Keratinocyte (primary cell): Measurements from ENCODE around the gene SH3PXD2B. TPM values are rescaled to one million over a fixed set of nuclear protein-coding genes. Genes with fewer than 3 reads are reported as not detected.

Source experiments
- DNase-seq: peaks from one replicate; pipeline ENCODE4 v3.0.0-alpha.2; 2011; ENCODE audit warnings: low read depth, missing footprints, low spot score
- FAIRE-seq: peaks from 2 replicates; lab custom pipeline; 2011; peaks lifted over from hg19 to GRCh38; lab: Jason Lieb, UNC
- H2AFZ ChIP-seq: 2 replicates; pipeline ENCODE4 v1.6.0; 2012; ENCODE audit warnings: low read length, control low read depth, inconsistent platforms; ENCODE audit not compliant: control insufficient read depth
- H3K27ac ChIP-seq: 2 replicates; pipeline ENCODE4 v1.5.1; 2011; ENCODE audit warnings: low read length; ENCODE audit not compliant: control insufficient read depth, insufficient read depth
- H3K27me3 ChIP-seq: 3 replicates; pipeline ENCODE4 v1.6.0; 2011; ENCODE audit warnings: low read length; ENCODE audit not compliant: control insufficient read depth, insufficient read depth; ENCODE audit errors: extremely low read depth
- H3K36me3 ChIP-seq, 2 experiments: 2 replicates in 1 of 2; 3 replicates in 1 of 2; pipeline ENCODE4 v1.5.1; 2011; ENCODE audit warnings: low read length in 2 of 2, mild to moderate bottlenecking in 1 of 2; ENCODE audit not compliant: control insufficient read depth in 2 of 2, insufficient read depth in 2 of 2; ENCODE audit errors: extremely low read depth in 1 of 2
- H3K4me1 ChIP-seq: 3 replicates; pipeline ENCODE4 v1.5.1; 2011; ENCODE audit warnings: low read length; ENCODE audit not compliant: control insufficient read depth, insufficient read depth; ENCODE audit errors: extremely low read depth
- H3K4me2 ChIP-seq: 3 replicates; pipeline ENCODE4 v1.6.0; 2011; ENCODE audit warnings: low read depth, low read length; ENCODE audit not compliant: control insufficient read depth, insufficient read depth; ENCODE audit errors: extremely low read depth
- H3K4me3 ChIP-seq, 3 experiments: fragments of 200-600 bp in 1 of 3; sonication (generic) in 1 of 3; 2 replicates in 2 of 3; 3 replicates in 1 of 3; pipeline ENCODE4 v1.5.1; 2011 to 2016; ENCODE audit warnings: low read length in 3 of 3, mild to moderate bottlenecking in 3 of 3, control low read depth in 2 of 3, inconsistent platforms in 1 of 3, low read depth in 1 of 3, mixed read lengths in 1 of 3, mixed run types in 1 of 3, moderate library complexity in 1 of 3; ENCODE audit not compliant: control insufficient read depth in 2 of 3, insufficient read depth in 2 of 3; ENCODE audit errors: extremely low read depth in 1 of 3
- H3K79me2 ChIP-seq: 2 replicates; pipeline ENCODE4 v1.6.0; 2012; ENCODE audit warnings: low read length; ENCODE audit not compliant: control insufficient read depth, insufficient read depth
- H3K9ac ChIP-seq: 3 replicates; pipeline ENCODE4 v1.6.0; 2011; ENCODE audit warnings: low read length; ENCODE audit not compliant: control insufficient read depth, insufficient read depth; ENCODE audit errors: extremely low read depth
- H3K9me1 ChIP-seq: 3 replicates; pipeline ENCODE4 v1.6.0; 2011; ENCODE audit warnings: low read length; ENCODE audit not compliant: control insufficient read depth, insufficient read depth; ENCODE audit errors: extremely low read depth
- H3K9me3 ChIP-seq: 2 replicates; pipeline ENCODE4 v1.5.1; 2012; ENCODE audit warnings: low read depth, low read length; ENCODE audit not compliant: control insufficient read depth
- H4K20me1 ChIP-seq: 3 replicates; pipeline ENCODE4 v1.6.0; 2011; ENCODE audit warnings: low read length; ENCODE audit not compliant: control insufficient read depth, insufficient read depth; ENCODE audit errors: extremely low read depth
- EZH2 ChIP-seq: IDR thresholded peaks from one replicate; pipeline ENCODE4 v1.6.1; 2012; ENCODE audit warnings: inconsistent platforms, mild to moderate bottlenecking, low read length, moderate library complexity
- dilution Hi-C: fragments of 300-500 bp; cut with MboI; formaldehyde crosslinking; loops from one replicate; pipeline ENCODE4 v1.7.0; 2020; ENCODE audit warnings: low sequenced_read_pairs; ENCODE audit not compliant: extremely low pct_ligation_motif_present
- polyA plus RNA-seq, 5 experiments: library from polyadenylated mRNA; depleted of rRNA in 3 of 5; stranded (reverse) in 3 of 5; stranded (forward) in 1 of 5; unstranded in 1 of 5; fragments of >200 nt; gene quantifications; 1 replicate in 1 of 5; 2 replicates in 3 of 5; 3 replicates in 1 of 5; pipeline versions ENCODE4 v1.2.1 to v1.2.3, GENCODE V29; 2011 to 2012; ENCODE audit warnings: missing spikeins in 2 of 5, low read depth in 1 of 5, low replicate concordance in 1 of 5
- TF ChIP-seq, protein P1 (sequence below), 3 experiments: IDR thresholded peaks in 1 of 3; conservative IDR thresholded peaks in 1 of 3; optimal IDR thresholded peaks in 1 of 3; 2 replicates in 2 of 3; 3 replicates in 1 of 3; pipeline versions ENCODE3 to v1.5.1; 2011; ENCODE audit warnings: low read length in 3 of 3, mild to moderate bottlenecking in 3 of 3, moderate library complexity in 2 of 3, control low read depth in 1 of 3, inconsistent platforms in 1 of 3; ENCODE audit not compliant: insufficient read depth in 2 of 3; ENCODE audit errors: extremely low read depth in 1 of 3

The SH3PXD2B gene
- polyA plus RNA-seq, 1 donor (not counting 4 experiments of a cell fraction or from before 2014, with no cell fraction given), result 17.3 TPM

DNA sequence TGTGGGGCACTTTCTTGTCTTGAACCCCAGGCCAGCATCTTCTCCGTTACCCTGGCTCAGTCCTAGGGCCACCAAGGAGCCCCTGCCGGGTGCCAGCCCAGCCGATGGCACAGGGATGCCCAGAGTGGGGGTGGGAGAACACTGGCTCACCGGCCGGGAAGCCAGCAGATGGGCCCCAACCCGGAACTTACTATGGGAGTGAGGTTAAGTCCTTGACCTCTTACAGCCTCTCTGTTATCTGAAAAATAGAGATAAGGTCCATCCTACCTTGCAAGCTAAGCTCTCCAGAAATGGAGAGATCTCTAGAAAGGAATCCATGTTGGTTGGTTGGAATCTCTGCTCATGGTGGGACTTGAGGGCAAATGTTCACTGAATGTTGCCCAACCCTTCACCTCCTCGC, 20.8 kb downstream of the SH3PXD2B start:
- no peaks in the 10 kb centered on the region for H3K9me1 ChIP-seq
- peaks cover 7% of the 10 kb centered on the region for H3K4me1 ChIP-seq

DNA sequence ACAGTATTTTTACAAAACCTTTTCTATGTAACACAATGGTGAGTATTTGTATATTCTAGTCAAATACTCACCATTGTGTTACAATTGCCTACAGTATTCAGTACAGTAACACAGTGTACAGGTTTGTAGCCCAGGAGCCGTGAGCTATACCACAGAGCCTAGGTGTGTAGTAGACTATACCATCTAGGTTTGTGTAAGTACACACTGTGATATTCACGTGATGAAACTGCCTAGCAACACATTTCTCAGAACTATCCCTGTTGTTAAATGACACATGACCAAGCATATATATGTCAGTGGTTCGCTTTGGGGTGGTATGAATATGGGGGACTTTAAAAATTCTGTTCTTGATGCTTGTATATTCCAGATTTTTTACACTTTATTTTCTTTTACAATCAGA, 21.3 kb downstream of the SH3PXD2B start:
- H3K27me3 ChIP-seq, result no peaks in the 10 kb centered on the region
- TF ChIP-seq, protein P1, sequence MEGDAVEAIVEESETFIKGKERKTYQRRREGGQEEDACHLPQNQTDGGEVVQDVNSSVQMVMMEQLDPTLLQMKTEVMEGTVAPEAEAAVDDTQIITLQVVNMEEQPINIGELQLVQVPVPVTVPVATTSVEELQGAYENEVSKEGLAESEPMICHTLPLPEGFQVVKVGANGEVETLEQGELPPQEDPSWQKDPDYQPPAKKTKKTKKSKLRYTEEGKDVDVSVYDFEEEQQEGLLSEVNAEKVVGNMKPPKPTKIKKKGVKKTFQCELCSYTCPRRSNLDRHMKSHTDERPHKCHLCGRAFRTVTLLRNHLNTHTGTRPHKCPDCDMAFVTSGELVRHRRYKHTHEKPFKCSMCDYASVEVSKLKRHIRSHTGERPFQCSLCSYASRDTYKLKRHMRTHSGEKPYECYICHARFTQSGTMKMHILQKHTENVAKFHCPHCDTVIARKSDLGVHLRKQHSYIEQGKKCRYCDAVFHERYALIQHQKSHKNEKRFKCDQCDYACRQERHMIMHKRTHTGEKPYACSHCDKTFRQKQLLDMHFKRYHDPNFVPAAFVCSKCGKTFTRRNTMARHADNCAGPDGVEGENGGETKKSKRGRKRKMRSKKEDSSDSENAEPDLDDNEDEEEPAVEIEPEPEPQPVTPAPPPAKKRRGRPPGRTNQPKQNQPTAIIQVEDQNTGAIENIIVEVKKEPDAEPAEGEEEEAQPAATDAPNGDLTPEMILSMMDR (optimal IDR thresholded peaks at IDR 0.05 in 1 of 3, IDR thresholded peaks at IDR 0.05 in 1 of 3, conservative IDR thresholded peaks at IDR 0.05 in 1 of 3; ENCODE audit: extremely low read depth in 1 of 3, insufficient read depth in 2 of 3, low read length in 3 of 3), result no peak
- no peak for TF ChIP-seq EZH2
- no peaks in the 10 kb centered on the region for H3K9me1 ChIP-seq
- H2AFZ ChIP-seq, result no peak overlapping the region
- no peaks in the 10 kb centered on the region for H3K9me3 ChIP-seq
- H3K27ac ChIP-seq, result no peak overlapping the region
- dilution Hi-C loops, result no loop called here
- no peak overlapping the region for H3K9ac ChIP-seq
- no peak for DNase-seq
- H3K79me2 ChIP-seq, result peaks cover 4% of the 10 kb centered on the region
- H3K4me3 ChIP-seq, result no peak overlapping the region
- H3K36me3 ChIP-seq, result peaks cover 0 to 9% of the 10 kb centered on the region in 2 experiments
- no peak for FAIRE-seq
- H3K4me2 ChIP-seq, result no peak overlapping the region
- H4K20me1 ChIP-seq, result peaks cover 9% of the 10 kb centered on the region
- H3K4me1 ChIP-seq, result peaks cover 6% of the 10 kb centered on the region

More for the DNA sequence above, 20.8 kb downstream of the SH3PXD2B start:
- no peaks in the 10 kb centered on the region for H3K27me3 ChIP-seq
- H3K9ac ChIP-seq, result no peak overlapping the region
- peaks cover 11% of the 10 kb centered on the region for H4K20me1 ChIP-seq
- H3K4me3 ChIP-seq, result no peak overlapping the region
- H3K4me2 ChIP-seq, result no peak overlapping the region
- H3K9me3 ChIP-seq, result no peaks in the 10 kb centered on the region
- no peak overlapping the region for H2AFZ ChIP-seq
- no peak for FAIRE-seq
- no peak for DNase-seq
- dilution Hi-C loops, result no loop called here
- H3K79me2 ChIP-seq, result peaks cover 4% of the 10 kb centered on the region
- TF ChIP-seq EZH2, result no peak
- TF ChIP-seq, protein P1 (optimal IDR thresholded peaks at IDR 0.05 in 1 of 3, IDR thresholded peaks at IDR 0.05 in 1 of 3, conservative IDR thresholded peaks at IDR 0.05 in 1 of 3; ENCODE audit: extremely low read depth in 1 of 3, insufficient read depth in 2 of 3, low read length in 3 of 3), result no peak
- peaks cover 0 to 9% of the 10 kb centered on the region in 2 experiments for H3K36me3 ChIP-seq
- no peak overlapping the region for H3K27ac ChIP-seq
